Stimulated activated CD8-positive, alpha-beta memory T cell treated with anti-CD3 and anti-CD28 coated beads, Interleukin-15, amount 100 ng/mL, for 24 hours (primary cell): ENCODE results near the gene ITLN1.
"Not testable (repeated sequence)": the region's sequence is repeated elsewhere in the genome, so short reads cannot be mapped to it uniquely, and the experiment has no call there.

Experiments used
- DNase-seq: peaks from one replicate; pipeline ENCODE4 v3.0.0-alpha.2; 2020; ENCODE audit warnings: low read depth

Gene ITLN1

DNA sequence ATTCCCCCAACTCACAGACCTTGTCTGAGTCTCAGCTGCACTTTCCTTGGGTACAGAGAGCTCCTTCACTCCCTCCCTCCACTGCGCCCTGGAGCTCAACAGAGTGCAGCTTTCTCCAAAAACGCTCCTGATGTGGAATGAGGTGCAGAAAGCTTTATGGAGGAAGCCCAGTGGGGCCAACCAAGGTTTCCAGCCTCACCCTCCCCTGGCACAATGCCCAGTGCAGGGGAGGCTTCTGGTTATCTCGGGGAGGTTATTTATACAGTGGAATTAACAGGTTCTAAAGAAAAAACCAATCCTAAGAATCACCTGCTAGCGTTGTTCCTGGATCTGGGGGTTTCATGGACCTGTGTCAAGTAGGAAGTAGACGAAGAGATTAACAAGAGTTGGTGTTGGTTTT is at the start of gene ITLN1:
TSS of gene ITLN1 (minus strand) at position 139 of the 400 bp plus-strand sequence. CDS start 303 bp downstream, outside the sequence.
- no peak for DNase-seq

DNA sequence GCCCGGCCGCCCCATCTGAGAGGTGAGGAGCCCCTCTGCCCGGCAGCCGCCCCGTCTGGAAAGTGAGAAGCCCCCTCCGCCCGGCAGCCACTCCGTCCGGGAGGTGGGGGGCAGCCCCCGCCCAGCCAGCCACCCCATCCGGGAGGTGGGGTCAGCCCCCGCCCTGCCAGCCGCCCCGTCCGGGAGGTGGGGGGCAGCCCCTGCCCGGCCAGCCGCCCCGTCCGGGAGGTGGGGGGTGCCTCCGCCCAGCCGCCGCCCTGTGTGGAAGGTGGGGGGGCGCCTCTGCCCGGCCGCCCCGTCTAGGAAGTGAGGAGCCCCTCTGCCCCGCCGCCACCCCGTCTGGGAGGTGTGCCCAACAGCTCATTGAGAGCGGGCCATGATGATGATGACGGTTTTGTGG is 48.3 kb upstream of the ITLN1 start:
- not testable (repeated sequence) for DNase-seq

DNA sequence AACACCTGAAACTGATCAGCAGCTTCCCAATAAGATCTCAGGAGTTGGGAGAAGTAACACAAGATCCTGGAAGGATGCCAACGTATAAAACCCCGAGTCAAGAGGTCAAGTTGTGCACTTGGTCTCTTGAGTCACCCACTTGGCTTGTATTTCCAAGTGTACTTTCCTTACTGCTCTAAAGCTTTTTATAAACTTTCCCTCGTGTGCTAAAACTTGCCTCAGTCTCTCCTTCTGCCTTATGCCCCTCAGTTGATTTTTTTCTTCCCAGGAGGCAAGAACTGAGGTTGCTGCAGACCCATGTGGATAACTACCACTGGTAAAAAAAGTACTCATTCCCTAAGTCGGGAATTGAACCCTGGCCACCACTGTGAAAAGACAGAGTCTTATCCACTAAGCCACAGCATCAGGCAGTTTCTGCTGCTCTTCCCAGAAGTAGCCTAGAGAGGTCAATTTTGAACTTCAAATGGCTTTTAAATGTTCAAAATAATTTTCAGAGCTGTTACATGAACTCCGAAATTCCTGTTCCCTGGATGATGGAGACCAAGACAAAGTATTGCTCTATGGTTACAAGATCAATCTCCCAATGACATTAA is 40.8 kb upstream of the ITLN1 start:
- DNase-seq = no peak

DNA sequence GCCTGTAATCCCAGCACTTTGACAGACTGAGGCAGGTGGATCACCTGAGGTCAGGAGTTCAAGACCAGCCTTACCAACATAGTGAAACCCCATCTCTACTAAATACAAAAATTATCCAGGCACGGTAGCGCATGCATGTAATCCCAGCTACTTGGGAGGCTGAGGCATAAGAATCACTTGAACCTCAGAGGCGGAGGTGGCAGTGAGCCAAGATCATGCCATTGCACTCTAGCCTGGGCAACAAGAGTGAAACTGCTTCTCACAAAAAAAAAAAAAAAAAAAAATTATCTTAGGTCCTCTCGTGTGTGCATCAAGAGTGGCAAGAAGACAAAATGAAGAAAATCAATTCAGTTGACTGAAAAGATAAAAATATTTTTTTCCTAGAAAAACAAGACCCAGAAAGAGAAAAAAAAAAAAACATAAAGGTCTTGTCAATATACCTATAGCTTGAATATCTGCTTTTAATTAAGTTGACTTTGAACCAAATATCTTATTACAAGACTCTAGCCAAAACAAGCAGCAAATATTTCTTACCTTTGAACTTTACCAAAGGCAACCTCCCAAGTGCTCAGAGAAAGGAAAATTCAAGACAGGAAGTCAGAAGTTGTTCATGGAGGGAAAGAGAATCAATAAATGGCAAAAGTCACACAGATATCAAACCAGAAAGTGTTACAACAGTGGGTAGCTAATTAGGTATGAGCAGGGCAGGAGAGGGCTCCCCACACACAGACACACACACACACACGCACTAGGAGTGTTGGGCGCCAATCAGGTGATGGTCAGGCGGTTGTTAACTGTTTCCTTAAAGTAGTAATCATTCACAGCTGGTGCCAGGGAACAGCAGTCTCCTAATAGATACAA is 40.0 kb upstream of the ITLN1 start:
- DNase-seq = no peak

DNA sequence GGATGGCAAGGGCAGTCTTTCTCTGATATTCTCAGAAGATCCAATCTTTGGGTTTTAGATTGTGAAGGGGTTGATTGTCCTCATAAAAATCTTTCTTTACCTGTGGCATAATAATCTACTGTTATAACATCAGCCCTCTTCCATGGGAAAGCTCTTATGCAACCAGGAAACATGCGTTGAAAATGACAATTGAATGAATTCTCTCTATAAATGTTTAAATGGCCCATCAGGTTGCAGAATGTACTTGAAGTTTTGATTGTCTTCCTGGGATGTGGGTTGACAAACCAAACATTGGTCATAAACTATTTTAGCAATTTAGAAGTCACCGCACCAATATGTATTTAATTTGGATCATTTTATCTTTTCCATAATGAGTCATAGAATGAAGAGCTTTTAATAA is 31.7 kb upstream of the ITLN1 start:
- no peak for DNase-seq

DNA sequence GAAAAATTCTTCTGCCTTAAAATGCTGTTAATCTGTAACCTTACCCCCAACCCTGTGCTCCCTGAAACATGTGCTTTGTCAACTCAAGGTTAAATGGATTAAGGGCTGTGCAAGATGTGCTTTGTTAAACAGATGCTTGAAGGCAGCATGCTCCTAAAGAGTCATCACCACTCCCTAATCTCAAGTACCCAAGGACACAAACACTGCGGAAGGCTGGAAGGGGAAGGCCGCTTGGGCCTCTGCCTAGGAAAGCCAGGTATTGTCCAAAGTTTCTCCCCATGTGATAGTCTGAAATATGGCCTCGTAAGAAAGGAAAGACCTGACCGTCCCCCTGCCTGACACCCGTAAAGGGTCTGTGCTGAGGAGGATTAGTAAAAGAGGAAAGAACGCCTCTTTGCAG is 28.2 kb upstream of the ITLN1 start:
- not testable (repeated sequence) for DNase-seq

DNA sequence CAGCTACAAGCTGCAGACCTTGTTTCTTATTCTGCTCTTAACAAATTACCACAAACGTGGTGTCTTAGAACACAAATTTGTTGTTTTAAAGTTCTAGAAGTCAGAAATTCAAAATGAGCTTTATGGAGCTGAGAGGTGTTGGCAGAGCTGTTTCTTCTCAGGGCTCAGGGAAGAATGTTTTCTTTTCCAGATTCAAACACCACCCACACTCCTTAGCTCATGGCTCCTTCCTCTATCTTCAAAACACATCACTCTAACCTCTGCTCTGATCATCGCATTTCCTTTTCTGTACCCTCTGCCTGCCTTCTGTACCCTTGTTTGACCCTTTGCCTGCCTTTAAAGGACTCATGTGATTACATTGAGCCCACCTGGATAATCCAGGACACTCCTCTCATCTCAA is 26.9 kb upstream of the ITLN1 start:
- DNase-seq = no peak

DNA sequence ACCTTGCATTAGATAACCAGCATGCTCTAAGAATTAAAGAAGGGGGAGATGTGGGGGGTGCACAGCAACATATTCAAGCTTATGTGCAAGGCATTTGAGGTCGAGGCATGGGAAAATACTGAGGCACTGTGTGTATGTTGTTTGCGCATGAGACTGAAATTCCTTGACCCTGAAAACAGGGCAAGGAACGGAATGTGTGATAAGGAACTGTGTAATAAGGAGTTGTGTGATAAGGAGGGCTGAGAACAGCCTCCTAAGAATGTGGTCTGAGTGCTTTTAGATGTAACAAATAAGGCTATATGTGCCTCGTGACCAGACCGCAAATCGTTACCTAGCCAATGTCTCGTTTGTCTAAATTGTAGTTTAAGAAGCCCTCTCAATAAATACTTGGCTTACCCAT is 26.5 kb upstream of the ITLN1 start:
- DNase-seq = no peak

DNA sequence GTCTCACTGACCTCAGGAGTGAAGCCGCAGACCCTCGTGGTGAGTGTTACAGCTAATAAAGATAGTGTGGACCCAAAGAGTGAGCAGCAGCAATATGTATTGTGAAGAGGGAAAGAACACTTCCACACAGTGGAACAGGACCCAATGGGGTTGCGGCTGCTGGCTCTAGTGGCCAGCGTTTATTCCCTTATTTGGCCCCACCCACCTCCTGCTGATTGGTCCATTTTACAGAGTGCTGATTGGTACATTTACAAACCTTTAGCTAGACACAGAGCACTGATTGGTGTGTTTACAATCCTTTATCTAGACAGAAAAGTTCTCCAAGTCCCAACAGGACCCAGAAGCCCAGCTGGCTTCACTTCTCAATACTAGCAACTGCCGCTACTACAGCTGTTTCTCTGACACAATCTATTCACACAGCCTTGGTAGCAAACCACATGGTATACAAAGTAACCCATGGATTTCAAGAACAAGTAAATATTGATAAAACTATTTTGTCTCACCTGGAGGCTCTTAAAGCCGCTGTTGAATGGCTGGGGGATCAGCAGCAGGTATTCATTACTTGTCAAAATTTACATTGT is 25.3 kb upstream of the ITLN1 start:
- no peak for DNase-seq

DNA sequence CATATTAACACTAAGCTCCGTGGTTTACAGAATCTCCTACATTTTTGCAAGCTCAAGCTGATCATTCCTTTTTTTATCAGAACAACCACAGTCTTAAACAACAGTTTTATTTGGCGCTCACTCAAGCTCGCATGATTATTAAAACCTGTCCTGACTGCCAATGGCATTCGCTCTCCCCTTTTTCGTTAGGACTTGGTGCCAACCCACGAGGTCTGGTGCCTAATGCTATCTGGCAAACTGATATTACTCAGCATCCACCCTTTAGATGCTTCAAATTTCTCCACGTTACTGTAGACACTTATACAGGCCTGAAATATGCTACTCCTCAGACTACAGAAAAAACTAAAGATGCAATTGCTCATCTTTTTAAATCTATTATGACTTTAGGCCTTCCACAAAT is 23.0 kb upstream of the ITLN1 start:
- no peak for DNase-seq

DNA sequence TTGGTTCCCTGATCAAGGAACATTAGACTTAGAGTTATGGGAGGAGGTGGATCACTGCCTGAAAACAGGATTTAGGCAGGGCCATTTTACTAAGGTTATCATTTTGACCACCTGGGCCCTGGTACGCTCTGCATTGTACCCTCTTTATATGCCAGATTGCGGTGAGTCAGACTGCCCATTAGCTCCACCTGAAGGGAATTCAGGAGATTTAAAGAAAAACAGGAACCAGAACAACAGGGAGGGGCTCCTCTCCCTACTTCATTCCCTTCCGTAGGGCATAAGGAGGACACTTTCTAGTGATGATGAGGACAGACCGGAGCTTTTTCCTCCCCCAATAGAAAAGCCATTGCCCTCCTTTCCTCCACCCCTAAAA is 20.6 kb upstream of the ITLN1 start:
- DNase-seq = no peak

DNA sequence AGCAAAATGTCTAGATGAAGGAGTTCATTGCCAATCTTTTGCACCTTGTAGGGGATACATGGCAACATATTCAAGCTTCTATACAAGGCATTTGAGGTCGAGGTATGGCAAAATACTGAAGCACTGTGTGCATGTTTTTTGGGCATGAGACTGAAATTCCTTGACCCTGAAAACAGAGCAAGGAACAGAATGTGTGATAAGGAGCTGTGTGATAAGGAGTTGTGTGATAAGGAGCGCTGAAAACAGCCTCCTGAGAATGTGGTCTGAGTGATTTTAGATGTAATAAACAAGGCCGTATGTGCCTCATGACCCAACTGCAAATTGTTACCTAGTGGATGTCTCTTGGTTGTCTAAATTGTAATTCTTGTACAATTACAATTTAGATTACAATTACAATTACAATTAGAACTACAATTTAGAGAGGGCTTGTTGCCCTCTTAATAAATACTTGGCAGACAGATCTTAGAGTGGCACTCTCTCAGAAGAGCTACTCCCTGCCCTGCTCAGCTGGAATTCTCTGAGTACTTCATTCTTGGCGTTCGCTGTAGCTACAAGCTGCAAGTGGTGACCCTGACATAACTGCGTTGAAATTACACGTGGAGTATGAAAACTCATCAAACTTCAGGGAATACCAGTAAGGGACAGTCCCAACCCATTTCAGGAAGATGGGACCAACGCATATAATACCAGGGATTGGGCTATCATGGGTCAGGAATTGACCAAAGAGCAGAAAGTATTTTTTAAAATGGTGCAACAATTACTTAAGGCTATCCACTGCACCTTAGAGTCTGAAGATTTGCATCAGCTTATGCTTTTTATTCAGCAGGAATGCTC is 20.0 kb upstream of the ITLN1 start:
- no peak for DNase-seq

DNA sequence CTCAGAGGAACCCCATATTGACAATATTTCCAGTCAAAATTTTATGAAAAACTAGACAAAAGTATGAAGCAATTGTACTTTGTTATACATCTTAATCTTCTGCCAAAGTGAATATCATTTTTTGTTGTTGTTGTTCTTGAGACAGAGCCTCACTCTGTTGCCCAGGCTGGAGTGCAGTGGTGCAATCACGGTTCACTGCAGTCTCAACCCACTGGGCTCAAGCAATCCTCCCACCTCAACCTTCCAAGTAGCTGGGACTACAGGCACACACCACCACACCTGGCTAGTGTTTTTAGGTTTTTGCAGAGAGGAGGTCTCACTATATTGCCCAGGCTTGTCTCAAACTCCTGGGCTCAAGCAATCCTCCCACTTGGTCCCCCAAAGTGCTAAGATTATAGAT is 17.3 kb upstream of the ITLN1 start:
- DNase-seq = not testable (repeated sequence)

DNA sequence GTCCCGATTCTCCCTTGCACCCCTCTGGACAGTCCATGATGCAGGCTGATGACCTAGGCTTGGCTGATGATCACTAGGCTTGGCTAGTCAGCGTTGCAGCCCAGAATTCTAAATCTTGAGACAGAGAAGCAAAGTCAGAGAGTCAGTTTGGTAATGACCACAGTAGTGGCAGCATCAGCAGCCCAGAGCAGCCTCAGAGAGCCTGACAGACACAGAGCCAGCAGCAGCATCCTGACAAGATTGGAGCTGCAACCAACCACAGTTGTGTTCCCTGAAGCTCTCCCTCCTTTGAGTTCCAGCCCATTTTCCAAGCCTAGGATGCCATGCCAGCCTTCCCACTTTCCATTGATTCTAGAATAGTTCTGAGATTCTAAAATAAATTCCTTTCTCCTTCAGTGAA is 16.8 kb upstream of the ITLN1 start:
- no peak for DNase-seq

DNA sequence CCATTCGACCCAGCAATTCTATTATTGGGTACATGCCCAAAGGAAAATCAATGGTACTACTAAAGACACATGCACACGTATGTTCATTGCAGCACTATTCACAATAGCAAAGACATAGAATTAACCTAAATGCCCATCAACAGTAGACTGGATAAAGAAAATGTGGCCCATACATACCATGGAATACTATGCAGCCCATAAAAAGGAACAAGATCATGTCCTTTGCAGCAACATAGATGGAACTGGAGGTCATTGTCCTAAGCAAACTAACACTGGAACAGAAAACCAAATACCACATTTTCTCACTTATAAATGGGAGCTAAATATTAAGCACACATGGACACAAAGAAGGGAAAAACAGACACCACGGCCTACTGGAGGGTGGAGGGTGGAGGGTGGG is 15.7 kb upstream of the ITLN1 start:
- not testable (repeated sequence) for DNase-seq

DNA sequence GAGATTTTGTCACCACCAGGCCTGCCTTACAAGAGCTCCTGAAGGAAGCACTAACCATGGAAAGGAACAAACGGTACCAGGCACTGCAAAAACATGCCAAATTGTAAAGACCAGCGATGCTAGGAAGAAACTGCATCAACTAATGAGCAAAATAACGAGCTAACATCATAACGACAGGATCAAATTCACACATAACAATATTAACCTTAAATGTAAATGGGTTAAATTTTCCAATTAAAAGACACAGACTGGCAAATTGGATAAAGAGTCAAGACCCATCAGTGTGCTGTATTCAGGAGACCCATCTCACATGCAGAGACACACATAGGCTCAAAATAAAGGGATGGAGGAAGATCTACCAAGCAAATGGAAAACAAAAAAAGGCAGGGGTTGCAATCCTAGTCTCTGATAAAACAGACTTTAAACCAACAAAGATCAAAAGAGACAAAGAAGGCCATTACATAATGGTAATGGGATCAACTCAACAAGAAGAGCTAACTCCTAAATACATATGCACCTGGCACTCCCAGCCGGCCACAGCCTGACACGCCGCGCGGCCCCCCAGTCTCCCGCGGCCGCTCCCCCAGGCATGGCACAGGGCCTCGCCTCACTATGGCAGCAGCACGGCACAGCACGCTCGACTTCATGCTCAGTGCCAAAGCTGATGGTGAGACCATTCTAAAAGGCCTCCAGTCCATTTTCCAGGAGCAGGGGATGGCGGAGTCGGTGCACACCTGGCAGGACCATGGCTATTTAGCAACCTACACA is 9.6 kb upstream of the ITLN1 start:
- DNase-seq = not testable (repeated sequence)

DNA sequence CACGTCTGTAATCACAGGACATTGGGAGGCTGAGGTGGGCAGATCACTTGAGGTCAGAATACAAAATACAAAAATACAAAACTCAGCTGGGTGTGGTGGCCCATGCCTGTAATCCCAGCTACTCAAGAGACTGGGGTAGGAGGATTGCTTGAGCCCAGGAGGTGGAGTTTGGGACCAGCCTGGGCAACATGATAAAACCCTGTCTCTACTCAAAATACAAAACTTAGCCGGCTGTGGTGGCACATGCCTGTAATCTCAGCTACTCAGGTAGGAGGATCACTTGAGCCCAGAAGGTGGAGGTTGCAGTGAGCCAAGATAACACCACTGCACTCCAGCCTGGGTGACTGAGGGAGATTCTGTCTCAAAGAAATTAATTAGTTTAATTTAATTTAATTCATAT is 6.5 kb upstream of the ITLN1 start:
- DNase-seq = no peak

DNA sequence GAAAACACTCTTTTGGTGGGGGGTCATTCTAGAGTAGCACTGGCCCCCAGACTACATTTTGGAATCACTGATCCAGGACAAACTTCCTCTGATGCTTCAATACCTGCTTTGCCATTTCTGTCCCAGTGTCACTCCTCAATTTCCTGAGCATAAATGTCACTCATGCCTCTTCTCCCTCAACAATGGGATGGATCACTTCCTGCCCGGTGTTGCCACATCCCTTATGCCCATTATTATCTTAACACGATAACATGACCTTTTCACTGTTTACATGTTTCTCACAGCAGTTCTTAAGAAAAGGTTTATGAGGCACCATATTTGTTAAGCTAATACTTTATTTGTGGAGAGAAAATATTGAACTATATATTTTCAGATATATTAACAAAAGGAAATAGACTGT is 3.9 kb upstream of the ITLN1 start:
- DNase-seq = no peak

DNA sequence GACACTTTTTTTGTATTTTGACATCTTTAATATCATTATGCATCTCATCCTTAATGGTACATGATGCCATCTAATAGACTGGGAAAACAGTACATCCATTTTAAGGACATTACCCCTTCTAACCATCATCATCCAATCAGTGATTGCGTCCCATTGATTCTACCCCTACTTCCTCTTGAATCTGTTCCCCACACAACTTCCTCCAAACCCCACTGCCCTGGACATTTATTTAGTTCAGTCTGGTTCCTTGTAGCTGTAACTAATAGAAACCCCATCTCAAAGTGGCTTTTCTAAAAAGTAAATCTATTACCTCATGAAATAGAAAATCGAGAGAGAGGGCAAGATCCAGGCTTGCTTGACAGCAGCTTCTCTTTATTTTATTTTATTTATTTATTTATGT is 2.1 kb upstream of the ITLN1 start:
- DNase-seq = no peak

DNA sequence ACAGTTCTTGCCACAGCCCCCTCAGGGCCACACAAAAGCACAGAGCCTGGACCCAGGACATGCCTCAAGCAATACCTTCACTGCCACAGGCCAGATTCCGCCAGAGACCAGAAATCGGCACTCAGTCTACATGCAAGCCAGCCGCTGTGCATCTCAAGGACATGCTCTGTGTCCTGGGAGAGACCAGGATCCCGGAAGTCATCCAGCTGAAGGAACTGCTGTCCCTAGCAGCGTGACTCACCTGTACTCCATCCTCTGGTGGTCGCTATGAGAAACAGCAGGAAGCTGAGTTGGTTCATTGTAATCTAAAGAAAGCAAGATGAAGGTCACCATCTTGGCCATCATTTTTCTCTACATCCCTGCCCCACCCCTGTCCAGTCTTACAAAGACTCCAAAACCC is 401 bp downstream of the ITLN1 start:
- no peak for DNase-seq

DNA sequence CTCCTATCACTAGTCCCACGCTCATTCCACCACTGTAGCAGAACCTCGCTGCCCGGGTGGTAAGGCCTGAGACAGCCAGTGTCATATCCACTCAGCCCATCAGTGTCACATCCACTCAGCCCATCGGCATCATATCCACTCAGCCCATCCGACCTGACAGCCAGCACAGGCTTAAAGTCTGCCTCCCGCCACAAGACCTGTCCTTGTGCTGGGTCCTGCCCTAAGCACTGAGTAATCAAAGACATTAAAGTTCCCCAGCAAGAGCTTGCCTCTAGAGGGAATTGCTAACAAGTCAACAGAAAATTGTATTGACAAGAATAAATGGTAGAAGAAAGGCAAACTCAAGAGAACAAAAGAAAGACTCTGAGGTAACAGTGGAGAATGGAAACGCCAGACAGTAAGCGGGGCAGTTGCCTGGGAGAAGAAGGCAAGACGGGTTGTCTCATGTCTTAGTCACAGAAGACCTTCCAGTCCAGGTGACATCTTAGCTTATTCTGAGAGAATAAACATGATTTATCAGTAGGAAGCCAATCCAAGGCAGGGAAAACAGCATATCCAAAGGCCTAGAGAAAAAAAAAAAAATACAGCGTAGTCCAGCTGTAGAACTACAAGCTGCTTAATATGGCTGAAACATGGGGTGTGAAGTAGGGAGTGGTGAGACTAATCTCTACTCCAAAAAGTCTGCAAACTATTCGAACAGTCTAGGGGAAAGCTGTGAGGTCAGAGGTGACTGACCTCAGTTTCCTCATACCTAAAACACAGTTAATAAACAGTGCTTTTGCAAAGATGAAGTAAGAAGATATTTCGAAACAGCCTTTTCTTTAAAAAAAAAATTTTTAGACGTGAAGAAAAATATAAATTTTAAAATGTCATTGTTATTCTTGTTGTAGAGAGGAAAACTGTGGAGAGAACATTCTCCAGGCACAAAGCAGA is 1.1 kb downstream of the ITLN1 start:
- no peak for DNase-seq
